ENCODE measurements around the gene ETFB.

The ETFB gene

GRCh38 chr19:51330366-51330765 lies 35.8 kb downstream of the ETFB start:
- Mint-ChIP-seq H3K36me3 (ENCODE audit: low read depth) (peaks cover 52% of the 10 kb centered on the region), H3K4me1 (peaks cover 4% of the 10 kb centered on the region), H3K9me3 (peaks cover 3% of the 10 kb centered on the region), H3K27ac (no peak overlapping the region), H3K4me3 (no peak overlapping the region), H3K27me3 (ENCODE audit: low read depth) (peaks cover 17% of the 10 kb centered on the region)
- TF ChIP-seq, protein P1, sequence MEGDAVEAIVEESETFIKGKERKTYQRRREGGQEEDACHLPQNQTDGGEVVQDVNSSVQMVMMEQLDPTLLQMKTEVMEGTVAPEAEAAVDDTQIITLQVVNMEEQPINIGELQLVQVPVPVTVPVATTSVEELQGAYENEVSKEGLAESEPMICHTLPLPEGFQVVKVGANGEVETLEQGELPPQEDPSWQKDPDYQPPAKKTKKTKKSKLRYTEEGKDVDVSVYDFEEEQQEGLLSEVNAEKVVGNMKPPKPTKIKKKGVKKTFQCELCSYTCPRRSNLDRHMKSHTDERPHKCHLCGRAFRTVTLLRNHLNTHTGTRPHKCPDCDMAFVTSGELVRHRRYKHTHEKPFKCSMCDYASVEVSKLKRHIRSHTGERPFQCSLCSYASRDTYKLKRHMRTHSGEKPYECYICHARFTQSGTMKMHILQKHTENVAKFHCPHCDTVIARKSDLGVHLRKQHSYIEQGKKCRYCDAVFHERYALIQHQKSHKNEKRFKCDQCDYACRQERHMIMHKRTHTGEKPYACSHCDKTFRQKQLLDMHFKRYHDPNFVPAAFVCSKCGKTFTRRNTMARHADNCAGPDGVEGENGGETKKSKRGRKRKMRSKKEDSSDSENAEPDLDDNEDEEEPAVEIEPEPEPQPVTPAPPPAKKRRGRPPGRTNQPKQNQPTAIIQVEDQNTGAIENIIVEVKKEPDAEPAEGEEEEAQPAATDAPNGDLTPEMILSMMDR (IDR thresholded peaks at IDR 0.05; ENCODE audit: unreplicated experiment in 3 of 3) = no peak

GRCh38 chr19:51329411-51329810 lies 36.8 kb downstream of the ETFB start:
- peaks cover 17% of the 10 kb centered on the region for H3K27me3 Mint-ChIP-seq (ENCODE audit: low read depth)
- no peak overlapping the region for H3K4me3 Mint-ChIP-seq
- peaks cover 4% of the 10 kb centered on the region for H3K4me1 Mint-ChIP-seq
- H3K27ac Mint-ChIP-seq = no peak overlapping the region
- H3K36me3 Mint-ChIP-seq (ENCODE audit: low read depth) = peaks cover 47% of the 10 kb centered on the region
- H3K9me3 Mint-ChIP-seq = peaks cover 3% of the 10 kb centered on the region
- TF ChIP-seq, protein P1 (IDR thresholded peaks at IDR 0.05; ENCODE audit: unreplicated experiment in 3 of 3) = no peak

- H3K27me3 Mint-ChIP-seq (ENCODE audit: low read depth) = peaks cover 18% of the 10 kb centered on the region
- peaks cover 41% of the 10 kb centered on the region for H3K36me3 Mint-ChIP-seq (ENCODE audit: low read depth)
- H3K4me1 Mint-ChIP-seq = peaks cover 4% of the 10 kb centered on the region
- H3K9me3 Mint-ChIP-seq = peaks cover 3% of the 10 kb centered on the region
- TF ChIP-seq, protein P1 (IDR thresholded peaks at IDR 0.05; ENCODE audit: unreplicated experiment in 3 of 3) = no peak
- H3K4me3 Mint-ChIP-seq = peak overlapping the region in 2 of 3 experiments; percentile 47 to 54
- no peak overlapping the region for H3K27ac Mint-ChIP-seq
Observed at GRCh38 chr19:51327066-51328001, 38.9 kb downstream of the ETFB start.

DNA sequence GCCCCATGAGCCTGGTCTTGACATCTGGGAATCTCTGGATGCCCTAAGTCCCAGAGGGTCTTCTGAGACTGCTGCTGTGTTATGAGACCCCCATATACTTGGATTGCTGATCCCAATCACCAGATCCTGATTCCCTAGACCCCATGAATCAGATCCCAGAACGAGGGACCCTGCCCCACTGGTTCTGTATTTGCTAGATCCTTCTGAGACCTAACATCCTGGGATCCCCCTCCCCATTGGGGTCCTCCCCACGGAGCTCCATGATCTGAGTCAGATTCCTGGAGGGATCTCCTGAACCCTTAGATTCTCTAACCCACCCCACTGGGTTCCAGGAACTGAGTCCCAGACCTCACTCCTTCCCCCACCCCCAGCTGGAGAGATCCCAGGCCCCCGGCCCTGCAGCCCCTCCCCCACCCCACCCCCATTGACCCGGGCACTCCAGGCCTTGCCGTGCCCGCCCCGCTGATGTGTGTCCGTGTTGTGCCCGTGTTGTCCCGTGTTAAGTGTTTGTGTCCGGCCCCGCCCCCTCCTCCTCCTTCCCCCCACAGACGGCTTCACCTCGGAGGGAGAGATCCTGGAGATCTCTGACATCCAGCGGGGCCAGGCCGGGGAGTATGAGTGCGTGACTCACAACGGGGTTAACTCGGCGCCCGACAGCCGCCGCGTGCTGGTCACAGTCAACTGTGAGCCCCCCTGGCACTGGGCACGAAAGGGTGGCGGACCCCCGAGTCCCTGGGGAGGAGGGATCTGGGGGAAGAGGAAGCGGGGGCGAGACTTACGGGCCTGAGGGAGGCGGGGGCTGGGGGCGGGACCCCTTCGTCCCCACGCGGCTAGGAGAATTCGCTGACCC lies 39.7 kb downstream of the ETFB start:
- H3K9me3 Mint-ChIP-seq = peaks cover 3% of the 10 kb centered on the region
- peaks cover 18% of the 10 kb centered on the region for H3K27me3 Mint-ChIP-seq (ENCODE audit: low read depth)
- H3K36me3 Mint-ChIP-seq (ENCODE audit: low read depth) = peaks cover 33% of the 10 kb centered on the region
- H3K4me3 Mint-ChIP-seq = no peak overlapping the region
- TF ChIP-seq, protein P1 (IDR thresholded peaks at IDR 0.05; ENCODE audit: unreplicated experiment in 3 of 3) = no peak
- no peak overlapping the region for H3K27ac Mint-ChIP-seq
- peaks cover 6% of the 10 kb centered on the region for H3K4me1 Mint-ChIP-seq

- Mint-ChIP-seq H3K27me3 (ENCODE audit: low read depth) (peaks cover 18% of the 10 kb centered on the region), H3K4me3 (no peak overlapping the region), H3K9me3 (peaks cover under 1% of the 10 kb centered on the region), H3K36me3 (ENCODE audit: low read depth) (peaks cover 23% of the 10 kb centered on the region), H3K4me1 (peaks cover 15% of the 10 kb centered on the region), H3K27ac (no peak overlapping the region)
- TF ChIP-seq, protein P1 (IDR thresholded peaks at IDR 0.05; ENCODE audit: unreplicated experiment in 3 of 3) = no peak
Observed at GRCh38 chr19:51325161-51325976, 40.8 kb downstream of the ETFB start.
